Measurements from ENCODE around the gene HDAC6.
"Not testable (repeated sequence)": the region's sequence is repeated elsewhere in the genome, so short reads cannot be mapped to it uniquely, and the experiment has no call there.

Gene HDAC6

GRCh38 chrX:48789366-48790220 lies 12.3 kb upstream of the HDAC6 start:
- no peak for DNase-seq (ENCODE audit: low read depth, low spot score)

GRCh38 chrX:48790477-48790876 lies 11.4 kb upstream of the HDAC6 start:
- DNase-seq (ENCODE audit: low read depth, low spot score) = no peak

DNA sequence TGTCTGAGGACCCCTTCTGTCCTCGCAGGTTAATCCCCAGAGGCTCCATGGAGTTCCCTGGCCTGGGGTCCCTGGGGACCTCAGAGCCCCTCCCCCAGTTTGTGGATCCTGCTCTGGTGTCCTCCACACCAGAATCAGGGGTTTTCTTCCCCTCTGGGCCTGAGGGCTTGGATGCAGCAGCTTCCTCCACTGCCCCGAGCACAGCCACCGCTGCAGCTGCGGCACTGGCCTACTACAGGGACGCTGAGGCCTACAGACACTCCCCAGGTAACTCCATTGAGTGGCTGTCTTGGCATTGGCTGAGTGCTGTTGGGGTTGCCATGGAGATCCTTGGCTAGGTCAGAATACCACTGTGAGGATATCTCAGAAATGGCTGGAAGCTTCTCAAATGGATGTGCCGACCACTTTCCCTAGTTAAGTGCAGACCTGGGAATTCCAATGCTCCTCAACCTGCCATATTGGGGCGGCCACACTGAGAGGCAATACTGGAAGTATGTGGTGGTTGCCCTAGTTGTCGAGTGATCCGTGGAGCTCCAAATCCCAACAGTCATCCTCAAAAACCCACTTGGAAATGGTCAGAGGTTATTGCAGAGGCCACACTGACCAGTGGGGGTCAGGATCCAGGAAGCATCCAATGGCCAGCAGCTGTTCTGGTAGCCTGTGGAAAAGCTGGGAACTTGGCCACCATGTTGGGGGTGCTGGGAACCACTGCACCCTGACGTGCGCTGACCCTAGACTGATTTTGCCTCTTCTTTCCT lies 10.6 kb upstream of the HDAC6 start:
- no peak for DNase-seq (ENCODE audit: low read depth, low spot score)

GRCh38 chrX:48792219-48792618 lies 9.6 kb upstream of the HDAC6 start:
- no peak for DNase-seq (ENCODE audit: low read depth, low spot score)

- no peak for DNase-seq (ENCODE audit: low read depth, low spot score)
Observed at GRCh38 chrX:48793935-48794334, 7.9 kb upstream of the HDAC6 start.

DNA sequence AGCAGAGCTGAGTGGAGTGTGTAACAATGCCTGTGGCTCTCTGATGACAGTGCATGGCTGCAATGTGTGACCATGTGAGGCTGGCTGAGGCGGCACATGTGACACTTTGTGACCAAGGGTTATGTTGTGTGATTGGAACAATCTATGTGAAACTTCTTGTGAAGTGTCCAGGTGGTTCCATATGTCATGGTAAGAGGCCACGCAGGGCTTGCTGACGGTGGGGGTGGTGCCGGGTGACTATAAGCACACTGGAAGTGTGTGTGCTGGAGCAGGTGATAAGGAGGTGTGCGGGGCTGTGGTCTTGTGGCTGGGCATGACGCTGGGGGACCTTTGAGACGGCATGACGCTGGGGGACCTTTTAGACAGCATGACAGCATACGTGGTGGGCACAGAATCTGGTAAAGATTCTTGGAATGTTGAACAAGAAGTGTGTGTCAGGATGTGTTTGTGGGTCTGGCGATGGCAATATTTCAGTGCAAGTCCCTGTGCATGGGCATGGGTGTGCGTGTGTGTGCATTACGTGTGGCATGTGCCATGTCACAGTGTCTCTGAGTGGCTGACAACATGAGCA lies 7.4 kb upstream of the HDAC6 start:
- DNase-seq (ENCODE audit: low read depth, low spot score) = no peak

DNA sequence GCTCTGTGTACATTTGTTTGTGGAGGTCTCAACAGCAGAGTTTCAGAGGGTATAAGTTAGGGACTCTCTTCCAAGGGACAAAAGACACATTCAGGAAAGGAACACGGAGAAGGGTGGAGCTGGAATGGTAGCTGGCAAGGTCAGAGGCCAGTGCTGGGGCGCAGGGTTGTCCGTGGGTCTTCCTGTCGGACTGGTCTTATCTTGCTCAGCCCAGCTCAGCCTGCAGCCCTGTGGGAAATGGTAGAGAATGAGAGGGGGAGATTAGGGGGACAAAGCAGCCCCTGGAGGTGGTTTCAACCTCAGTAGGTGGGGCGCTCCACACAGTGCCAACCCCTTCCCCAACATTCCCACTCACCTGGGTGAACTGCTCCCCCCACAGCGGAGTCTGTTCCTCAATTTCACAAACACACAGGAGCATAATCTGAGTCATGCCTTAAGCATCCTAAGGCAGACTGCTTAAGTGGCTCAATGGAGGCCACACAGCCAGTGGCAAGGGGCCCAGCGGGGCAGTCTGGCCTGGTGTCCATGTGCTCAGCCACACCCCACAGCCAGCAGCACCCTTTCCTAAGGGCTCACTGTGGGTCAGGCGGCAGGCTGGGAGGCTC lies 6.9 kb upstream of the HDAC6 start:
- DNase-seq (ENCODE audit: low read depth, low spot score) = peak; percentile 77

- no peak for DNase-seq (ENCODE audit: low read depth, low spot score)
Observed at GRCh38 chrX:48798318-48798717, 3.5 kb upstream of the HDAC6 start.

DNA sequence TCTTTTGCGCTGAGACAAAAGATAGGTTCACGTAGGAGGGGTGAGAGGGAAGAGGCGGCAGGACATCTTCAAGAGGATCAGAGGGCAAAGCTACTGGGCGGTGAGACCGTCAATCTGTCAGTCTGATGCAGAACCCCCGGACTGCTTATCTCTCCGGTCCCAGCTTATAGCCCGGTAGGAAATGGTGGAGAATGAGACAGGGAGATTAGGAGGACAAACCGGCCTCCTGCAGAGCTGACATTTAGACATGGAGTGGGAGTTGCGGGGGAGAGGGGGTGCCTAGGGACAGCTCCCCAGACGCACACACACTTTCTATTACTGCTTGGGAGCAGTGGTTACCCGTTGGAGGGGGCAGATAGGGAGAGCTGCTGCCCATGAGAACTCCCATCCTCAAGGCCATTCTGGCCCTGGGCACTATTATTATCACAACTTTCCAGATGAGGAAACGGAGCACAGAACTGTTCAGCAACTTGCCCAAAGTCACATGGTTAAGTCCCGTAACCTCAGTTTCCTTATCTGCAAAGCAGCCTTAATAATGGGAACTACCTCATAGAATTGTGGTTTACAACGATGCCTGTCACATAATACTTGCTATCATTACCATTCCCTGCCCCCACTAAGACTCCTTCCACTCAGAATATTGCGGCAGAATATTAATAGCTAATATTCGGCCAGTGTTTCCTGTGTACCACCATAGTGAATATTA lies 1.1 kb upstream of the HDAC6 start:
- no peak for DNase-seq (ENCODE audit: low read depth, low spot score)

- DNase-seq (ENCODE audit: low read depth, low spot score) = peak; percentile 89
Observed at GRCh38 chrX:48802089-48802904, 430 bp downstream of the HDAC6 start.

- DNase-seq (ENCODE audit: low read depth, low spot score) = no peak
Observed at GRCh38 chrX:48802905-48803200, 986 bp downstream of the HDAC6 start.

DNA sequence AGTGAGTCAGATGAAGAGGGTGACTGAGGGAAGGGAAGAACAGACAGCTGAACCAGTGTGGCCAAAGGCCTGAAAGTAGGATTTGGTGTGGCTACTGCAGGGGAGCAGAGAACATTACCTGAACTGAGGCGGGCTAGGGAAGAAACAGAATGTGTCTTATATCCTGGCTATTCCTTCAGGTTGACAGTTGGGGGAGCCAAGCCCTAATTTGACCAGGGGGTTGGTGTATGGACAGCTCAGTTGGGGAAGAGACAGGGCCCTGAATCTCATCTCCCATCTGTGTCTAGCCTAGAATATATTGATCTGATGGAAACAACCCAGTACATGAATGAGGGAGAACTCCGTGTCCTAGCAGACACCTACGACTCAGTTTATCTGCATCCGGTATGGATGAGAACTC lies 4.2 kb downstream of the HDAC6 start:
- no peak for DNase-seq (ENCODE audit: low read depth, low spot score)

- no peak for DNase-seq (ENCODE audit: low read depth, low spot score)
Observed at GRCh38 chrX:48813644-48814043, 11.8 kb downstream of the HDAC6 start.

DNA sequence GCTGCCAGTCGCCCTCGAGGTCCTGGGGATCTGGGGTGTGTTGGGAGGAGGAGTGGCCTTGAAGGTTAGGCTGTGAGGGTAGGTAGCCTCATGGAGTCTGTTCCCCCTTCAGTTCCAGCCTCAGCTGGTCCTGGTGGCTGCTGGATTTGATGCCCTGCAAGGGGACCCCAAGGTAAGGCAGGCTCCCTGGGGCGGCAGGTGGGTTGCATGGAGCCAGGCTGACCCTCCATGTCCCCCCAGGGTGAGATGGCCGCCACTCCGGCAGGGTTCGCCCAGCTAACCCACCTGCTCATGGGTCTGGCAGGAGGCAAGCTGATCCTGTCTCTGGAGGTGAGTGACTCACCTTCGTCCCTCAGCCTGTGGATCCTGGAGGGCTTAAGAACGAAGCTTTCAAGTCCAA lies 12.9 kb downstream of the HDAC6 start:
- no peak for DNase-seq (ENCODE audit: low read depth, low spot score)

- DNase-seq (ENCODE audit: low read depth, low spot score) = no peak
Observed at GRCh38 chrX:48815266-48815665, 13.4 kb downstream of the HDAC6 start.

DNA sequence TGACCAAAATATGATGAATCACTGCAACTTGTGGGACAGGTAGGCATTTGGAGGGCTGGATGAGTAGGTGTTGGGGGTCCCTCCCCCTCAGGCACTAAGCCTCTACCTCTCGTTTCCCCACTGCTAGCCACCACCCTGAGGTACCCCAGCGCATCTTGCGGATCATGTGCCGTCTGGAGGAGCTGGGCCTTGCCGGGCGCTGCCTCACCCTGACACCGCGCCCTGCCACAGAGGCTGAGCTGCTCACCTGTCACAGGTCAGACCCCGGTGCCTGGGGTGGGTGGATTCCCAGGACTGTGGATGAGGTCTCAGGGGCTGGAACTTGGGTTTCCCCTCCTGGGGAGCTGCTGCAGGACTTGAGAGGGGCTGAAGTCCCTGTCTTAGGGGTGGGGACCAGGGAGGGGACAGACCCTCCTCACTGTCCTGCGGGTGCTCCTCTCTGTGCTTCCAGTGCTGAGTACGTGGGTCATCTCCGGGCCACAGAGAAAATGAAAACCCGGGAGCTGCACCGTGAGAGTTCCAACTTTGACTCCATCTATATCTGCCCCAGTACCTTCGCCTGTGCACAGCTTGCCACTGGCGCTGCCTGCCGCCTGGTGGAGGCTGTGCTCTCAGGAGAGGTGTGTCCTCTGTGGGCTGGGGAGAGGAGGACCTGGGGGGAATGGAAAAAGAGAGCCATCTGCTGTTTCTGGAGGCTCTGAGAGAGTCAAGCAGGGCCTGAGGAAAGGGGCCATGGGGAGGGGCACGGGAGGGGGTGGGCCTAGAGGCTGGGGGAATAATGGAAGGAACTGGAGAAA lies 14.3 kb downstream of the HDAC6 start:
- no peak for DNase-seq (ENCODE audit: low read depth, low spot score)

DNA sequence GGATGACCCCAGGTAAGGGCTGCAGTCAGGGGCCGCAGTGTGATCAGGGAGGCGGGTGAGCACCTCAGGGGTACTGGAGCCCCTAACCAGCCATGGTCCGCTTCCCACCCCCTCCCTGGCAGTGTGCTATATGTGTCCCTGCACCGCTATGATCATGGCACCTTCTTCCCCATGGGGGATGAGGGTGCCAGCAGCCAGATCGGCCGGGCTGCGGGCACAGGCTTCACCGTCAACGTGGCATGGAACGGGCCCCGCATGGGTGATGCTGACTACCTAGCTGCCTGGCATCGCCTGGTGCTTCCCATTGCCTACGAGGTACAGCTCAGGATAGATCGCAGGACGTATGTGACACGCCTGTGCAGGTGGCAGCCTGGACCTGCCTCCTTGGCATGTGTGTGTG lies 16.2 kb downstream of the HDAC6 start:
- no peak for DNase-seq (ENCODE audit: low read depth, low spot score)

- no peak for DNase-seq (ENCODE audit: low read depth, low spot score)
Observed at GRCh38 chrX:48818866-48819265, 17.0 kb downstream of the HDAC6 start.

DNA sequence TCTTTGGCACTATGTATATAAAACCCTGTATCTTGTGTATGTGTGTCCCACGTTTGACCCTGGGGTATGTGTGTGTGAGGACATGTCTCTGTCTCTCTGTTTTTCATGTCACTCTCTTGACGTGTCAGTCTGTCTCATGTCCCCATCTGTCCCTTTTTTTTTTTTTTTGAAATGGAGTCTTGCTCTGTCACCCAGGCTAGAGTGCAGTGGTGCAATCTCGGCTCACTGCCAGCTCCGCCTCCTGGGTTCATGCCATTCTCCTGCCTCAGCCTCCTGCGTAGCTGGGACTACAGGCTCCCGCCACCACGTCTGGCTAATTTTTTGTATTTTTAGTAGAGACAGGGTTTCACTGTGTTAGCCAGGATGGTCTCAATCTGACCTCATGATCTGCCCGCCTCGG lies 17.5 kb downstream of the HDAC6 start:
- DNase-seq (ENCODE audit: low read depth, low spot score) = not testable (repeated sequence)

GRCh38 chrX:48823053-48823452 lies 21.2 kb downstream of the HDAC6 start:
- DNase-seq (ENCODE audit: low read depth, low spot score) = no peak
